Keratinocyte (primary cell): Measurements from ENCODE around the gene GALNT2. TPM values are rescaled to one million over a fixed set of nuclear protein-coding genes. Genes with fewer than 3 reads are reported as not detected.

Source experiments
- DNase-seq: peaks from one replicate; pipeline ENCODE4 v3.0.0-alpha.2; 2011; ENCODE audit warnings: low read depth, missing footprints, low spot score
- FAIRE-seq: peaks from 2 replicates; lab custom pipeline; 2011; peaks lifted over from hg19 to GRCh38; lab: Jason Lieb, UNC
- H2AFZ ChIP-seq: 2 replicates; pipeline ENCODE4 v1.6.0; 2012; ENCODE audit warnings: low read length, control low read depth, inconsistent platforms; ENCODE audit not compliant: control insufficient read depth
- H3K27ac ChIP-seq: 2 replicates; pipeline ENCODE4 v1.5.1; 2011; ENCODE audit warnings: low read length; ENCODE audit not compliant: control insufficient read depth, insufficient read depth
- H3K27me3 ChIP-seq: 3 replicates; pipeline ENCODE4 v1.6.0; 2011; ENCODE audit warnings: low read length; ENCODE audit not compliant: control insufficient read depth, insufficient read depth; ENCODE audit errors: extremely low read depth
- H3K36me3 ChIP-seq, 2 experiments: 2 replicates in 1 of 2; 3 replicates in 1 of 2; pipeline ENCODE4 v1.5.1; 2011; ENCODE audit warnings: low read length in 2 of 2, mild to moderate bottlenecking in 1 of 2; ENCODE audit not compliant: control insufficient read depth in 2 of 2, insufficient read depth in 2 of 2; ENCODE audit errors: extremely low read depth in 1 of 2
- H3K4me1 ChIP-seq: 3 replicates; pipeline ENCODE4 v1.5.1; 2011; ENCODE audit warnings: low read length; ENCODE audit not compliant: control insufficient read depth, insufficient read depth; ENCODE audit errors: extremely low read depth
- H3K4me2 ChIP-seq: 3 replicates; pipeline ENCODE4 v1.6.0; 2011; ENCODE audit warnings: low read depth, low read length; ENCODE audit not compliant: control insufficient read depth, insufficient read depth; ENCODE audit errors: extremely low read depth
- H3K4me3 ChIP-seq, 3 experiments: fragments of 200-600 bp in 1 of 3; sonication (generic) in 1 of 3; 2 replicates in 2 of 3; 3 replicates in 1 of 3; pipeline ENCODE4 v1.5.1; 2011 to 2016; ENCODE audit warnings: low read length in 3 of 3, mild to moderate bottlenecking in 3 of 3, control low read depth in 2 of 3, inconsistent platforms in 1 of 3, low read depth in 1 of 3, mixed read lengths in 1 of 3, mixed run types in 1 of 3, moderate library complexity in 1 of 3; ENCODE audit not compliant: control insufficient read depth in 2 of 3, insufficient read depth in 2 of 3; ENCODE audit errors: extremely low read depth in 1 of 3
- H3K79me2 ChIP-seq: 2 replicates; pipeline ENCODE4 v1.6.0; 2012; ENCODE audit warnings: low read length; ENCODE audit not compliant: control insufficient read depth, insufficient read depth
- H3K9ac ChIP-seq: 3 replicates; pipeline ENCODE4 v1.6.0; 2011; ENCODE audit warnings: low read length; ENCODE audit not compliant: control insufficient read depth, insufficient read depth; ENCODE audit errors: extremely low read depth
- H3K9me1 ChIP-seq: 3 replicates; pipeline ENCODE4 v1.6.0; 2011; ENCODE audit warnings: low read length; ENCODE audit not compliant: control insufficient read depth, insufficient read depth; ENCODE audit errors: extremely low read depth
- H3K9me3 ChIP-seq: 2 replicates; pipeline ENCODE4 v1.5.1; 2012; ENCODE audit warnings: low read depth, low read length; ENCODE audit not compliant: control insufficient read depth
- H4K20me1 ChIP-seq: 3 replicates; pipeline ENCODE4 v1.6.0; 2011; ENCODE audit warnings: low read length; ENCODE audit not compliant: control insufficient read depth, insufficient read depth; ENCODE audit errors: extremely low read depth
- CTCF ChIP-seq, 3 experiments: IDR thresholded peaks in 1 of 3; conservative IDR thresholded peaks in 1 of 3; optimal IDR thresholded peaks in 1 of 3; 2 replicates in 2 of 3; 3 replicates in 1 of 3; pipeline versions ENCODE3 to v1.5.1; 2011; ENCODE audit warnings: low read length in 3 of 3, mild to moderate bottlenecking in 3 of 3, moderate library complexity in 2 of 3, control low read depth in 1 of 3, inconsistent platforms in 1 of 3; ENCODE audit not compliant: insufficient read depth in 2 of 3; ENCODE audit errors: extremely low read depth in 1 of 3
- EZH2 ChIP-seq: IDR thresholded peaks from one replicate; pipeline ENCODE4 v1.6.1; 2012; ENCODE audit warnings: inconsistent platforms, mild to moderate bottlenecking, low read length, moderate library complexity
- dilution Hi-C: fragments of 300-500 bp; cut with MboI; formaldehyde crosslinking; loops from one replicate; pipeline ENCODE4 v1.7.0; 2020; ENCODE audit warnings: low sequenced_read_pairs; ENCODE audit not compliant: extremely low pct_ligation_motif_present
- polyA plus RNA-seq, 5 experiments: library from polyadenylated mRNA; depleted of rRNA in 3 of 5; stranded (reverse) in 3 of 5; stranded (forward) in 1 of 5; unstranded in 1 of 5; fragments of >200 nt; gene quantifications; 1 replicate in 1 of 5; 2 replicates in 3 of 5; 3 replicates in 1 of 5; pipeline versions ENCODE4 v1.2.1 to v1.2.3, GENCODE V29; 2011 to 2012; ENCODE audit warnings: missing spikeins in 2 of 5, low read depth in 1 of 5, low replicate concordance in 1 of 5

The GALNT2 gene
- polyA plus RNA-seq, 1 donor (not counting 4 experiments of a cell fraction or from before 2014, with no cell fraction given), result 61.7 TPM

- Histone ChIP-seq H3K4me3 (no peak overlapping the region), H3K9me1 (no peaks in the 10 kb centered on the region), H3K9ac (no peak overlapping the region), H3K4me1 (no peaks in the 10 kb centered on the region), H3K4me2 (no peak overlapping the region), H3K9me3 (peaks cover 2% of the 10 kb centered on the region), H2AFZ (no peak overlapping the region), H3K79me2 (no peaks in the 10 kb centered on the region), H4K20me1 (no peaks in the 10 kb centered on the region), H3K27me3 (peaks cover 12% of the 10 kb centered on the region), H3K27ac (no peak overlapping the region), H3K36me3 (no peaks in the 10 kb centered on the region)
- no peak for TF ChIP-seq EZH2
- TF ChIP-seq CTCF (optimal IDR thresholded peaks at IDR 0.05 in 1 of 3, IDR thresholded peaks at IDR 0.05 in 1 of 3, conservative IDR thresholded peaks at IDR 0.05 in 1 of 3; ENCODE audit: extremely low read depth in 1 of 3, insufficient read depth in 2 of 3, low read length in 3 of 3), result no peak
- dilution Hi-C loops, result no loop called here
- DNase-seq, result no peak
- no peak for FAIRE-seq
These were observed 44.2 kb upstream of the GALNT2 start for GRCh38 chr1:230022666-230023380.

GRCh38 chr1:230025686-230026085, 41.4 kb upstream of the GALNT2 start:
- Histone ChIP-seq H3K27me3 (peaks cover 6% of the 10 kb centered on the region), H3K36me3 (no peaks in the 10 kb centered on the region), H3K27ac (no peak overlapping the region), H3K9ac (no peak overlapping the region), H3K79me2 (no peaks in the 10 kb centered on the region), H3K9me3 (peaks cover 2% of the 10 kb centered on the region), H3K9me1 (no peaks in the 10 kb centered on the region), H3K4me1 (no peaks in the 10 kb centered on the region), H2AFZ (no peak overlapping the region), H4K20me1 (no peaks in the 10 kb centered on the region), H3K4me2 (no peak overlapping the region), H3K4me3 (no peak overlapping the region)
- no peak for FAIRE-seq
- dilution Hi-C loops, result no loop called here
- no peak for TF ChIP-seq CTCF (optimal IDR thresholded peaks at IDR 0.05 in 1 of 3, IDR thresholded peaks at IDR 0.05 in 1 of 3, conservative IDR thresholded peaks at IDR 0.05 in 1 of 3; ENCODE audit: extremely low read depth in 1 of 3, insufficient read depth in 2 of 3, low read length in 3 of 3)
- no peak for TF ChIP-seq EZH2
- no peak for DNase-seq
